Vagina (tissue), 2 donors: ENCODE measurements around the gene SCN8A. TPM values are rescaled to one million over a fixed set of nuclear protein-coding genes. Genes with fewer than 3 reads are reported as not detected.
"Not testable (repeated sequence)": the region's sequence is repeated elsewhere in the genome, so short reads cannot be mapped to it uniquely, and the experiment has no call there.

Source experiments
- DNase-seq, 2 donors: peaks; one replicate each; pipeline ENCODE4 v3.0.0-alpha.2; 2017; ENCODE audit errors: extremely low spot score in 2 of 2
- H3K27ac ChIP-seq: fragments of 200-600 bp; sonication (generic); one replicate; pipeline ENCODE4 v1.5.1; 2019
- H3K27me3 ChIP-seq: fragments of 200-600 bp; sonication (generic); one replicate; pipeline ENCODE4 v1.5.1; 2019
- H3K36me3 ChIP-seq, 2 donors: fragments of 200-600 bp; sonication (generic); one replicate each; pipeline ENCODE4 v1.5.1; 2017 to 2019
- H3K4me1 ChIP-seq: fragments of 200-600 bp; sonication (generic); one replicate; pipeline ENCODE4 v1.5.1; 2019
- H3K4me3 ChIP-seq, 2 donors: fragments of 200-600 bp; sonication (generic); 1 replicate in 1 of 2; 2 replicates in 1 of 2; pipeline ENCODE4 v1.5.1; 2016 to 2019
- H3K9me3 ChIP-seq: fragments of 200-600 bp; sonication (generic); one replicate; pipeline ENCODE4 v1.5.1; 2019
- CTCF ChIP-seq, 3 experiments: fragments of 450-650 bp in 2 of 3; fragments of 200-600 bp in 1 of 3; sonication (generic) in 1 of 3; IDR thresholded peaks; one replicate each; pipeline ENCODE4 v1.5.1; 2017 to 2019; ENCODE audit warnings: antibody characterized with exemption in 3 of 3, mild to moderate bottlenecking in 2 of 3, moderate library complexity in 2 of 3
- POLR2A ChIP-seq, 2 donors: fragments of 450-650 bp; IDR thresholded peaks; one replicate each; pipeline ENCODE4 v1.6.1; 2017; ENCODE audit warnings: antibody characterized with exemption in 2 of 2, mild to moderate bottlenecking in 2 of 2, moderate library complexity in 2 of 2
- POLR2AphosphoS5 ChIP-seq, 2 donors: sonication (generic); formaldehyde crosslinking; IDR thresholded peaks; one replicate each; pipeline ENCODE4 v1.9.0; 2017; ENCODE audit warnings: antibody characterized with exemption in 2 of 2, mild to moderate bottlenecking in 2 of 2, low read depth in 1 of 2; ENCODE audit not compliant: insufficient read depth in 1 of 2
- intact Hi-C: fragments of 100-400 bp; cut with DNase I; formaldehyde crosslinking; loops from one replicate; pipeline ENCODE4 v1.15.1; 2023
- total RNA-seq: library from RNA; depleted of rRNA; stranded (reverse); fragments of >200 nt; gene quantifications from one replicate; pipeline ENCODE4 v1.2.3, GENCODE V29; 2016

The SCN8A gene
- total RNA-seq, 1 donor from 2014 or later: 3.7 TPM

- no peak overlapping the region for H3K4me3 ChIP-seq
- H3K36me3 ChIP-seq: no peaks in the 10 kb centered on the region
- H3K4me1 ChIP-seq: no peaks in the 10 kb centered on the region
- DNase-seq: no peak
- H3K27ac ChIP-seq: no peak overlapping the region
- intact Hi-C loops: no loop called here
- H3K27me3 ChIP-seq: no peaks in the 10 kb centered on the region
- H3K9me3 ChIP-seq: peaks cover 8% of the 10 kb centered on the region
- TF ChIP-seq POLR2A (IDR thresholded peaks at IDR 0.05) (no peak), CTCF (IDR thresholded peaks at IDR 0.05) (no peak), POLR2AphosphoS5 (IDR thresholded peaks at IDR 0.05; ENCODE audit: insufficient read depth in 1 of 2, low read depth in 1 of 2) (no peak)
These were observed 48.3 kb downstream of the SCN8A start for GRCh38 chr12:51639361-51639760.

GRCh38 chr12:51642286-51642685 is 51.3 kb downstream of the SCN8A start:
- no peak overlapping the region for H3K27ac ChIP-seq
- H3K27me3 ChIP-seq: no peaks in the 10 kb centered on the region
- no peaks in the 10 kb centered on the region for H3K36me3 ChIP-seq
- H3K4me3 ChIP-seq: no peak overlapping the region
- H3K4me1 ChIP-seq: no peaks in the 10 kb centered on the region
- intact Hi-C loops: no loop called here
- TF ChIP-seq POLR2AphosphoS5 (IDR thresholded peaks at IDR 0.05; ENCODE audit: insufficient read depth in 1 of 2, low read depth in 1 of 2) (no peak), POLR2A (IDR thresholded peaks at IDR 0.05) (no peak), CTCF (IDR thresholded peaks at IDR 0.05) (no peak)
- no peak for DNase-seq
- H3K9me3 ChIP-seq: peaks cover 8% of the 10 kb centered on the region

GRCh38 chr12:51643951-51644350 is 52.9 kb downstream of the SCN8A start:
- Histone ChIP-seq H3K4me1 (no peaks in the 10 kb centered on the region), H3K27ac (no peak overlapping the region), H3K36me3 (no peaks in the 10 kb centered on the region), H3K9me3 (no peaks in the 10 kb centered on the region), H3K27me3 (no peaks in the 10 kb centered on the region), H3K4me3 (no peak overlapping the region)
- TF ChIP-seq POLR2A (IDR thresholded peaks at IDR 0.05) (no peak), CTCF (IDR thresholded peaks at IDR 0.05) (no peak), POLR2AphosphoS5 (IDR thresholded peaks at IDR 0.05; ENCODE audit: insufficient read depth in 1 of 2, low read depth in 1 of 2) (no peak)
- intact Hi-C loops: no loop called here
- DNase-seq: no peak

- H3K27ac ChIP-seq, H3K4me1 ChIP-seq, DNase-seq, H3K27me3 ChIP-seq, H3K9me3 ChIP-seq, H3K36me3 ChIP-seq, intact Hi-C loops, H3K4me3 ChIP-seq: not testable (repeated sequence)
These were observed 53.7 kb downstream of the SCN8A start for GRCh38 chr12:51644691-51645090.

GRCh38 chr12:51645961-51646360 is 54.9 kb downstream of the SCN8A start:
- TF ChIP-seq CTCF (IDR thresholded peaks at IDR 0.05) (no peak), POLR2A (IDR thresholded peaks at IDR 0.05) (no peak), POLR2AphosphoS5 (IDR thresholded peaks at IDR 0.05; ENCODE audit: insufficient read depth in 1 of 2, low read depth in 1 of 2) (no peak)

GRCh38 chr12:51647647-51648046 is 56.6 kb downstream of the SCN8A start:
- no peaks in the 10 kb centered on the region for H3K36me3 ChIP-seq
- TF ChIP-seq POLR2AphosphoS5 (IDR thresholded peaks at IDR 0.05; ENCODE audit: insufficient read depth in 1 of 2, low read depth in 1 of 2) (no peak), CTCF (IDR thresholded peaks at IDR 0.05) (no peak), POLR2A (IDR thresholded peaks at IDR 0.05) (no peak)
- no peaks in the 10 kb centered on the region for H3K27me3 ChIP-seq
- H3K27ac ChIP-seq: no peak overlapping the region
- DNase-seq: no peak
- no peaks in the 10 kb centered on the region for H3K9me3 ChIP-seq
- no peak overlapping the region for H3K4me3 ChIP-seq
- no peaks in the 10 kb centered on the region for H3K4me1 ChIP-seq
- intact Hi-C loops: no loop called here

More at GRCh38 chr12:51645961-51646360, 54.9 kb downstream of the SCN8A start:
- no peak for DNase-seq
- H3K9me3 ChIP-seq: no peaks in the 10 kb centered on the region
- no peaks in the 10 kb centered on the region for H3K36me3 ChIP-seq
- intact Hi-C loops: no loop called here
- H3K27me3 ChIP-seq: no peaks in the 10 kb centered on the region
- no peak overlapping the region for H3K4me3 ChIP-seq
- no peak overlapping the region for H3K27ac ChIP-seq
- H3K4me1 ChIP-seq: no peaks in the 10 kb centered on the region
